HepG2 (cell line): Measurements from ENCODE around the gene KRTAP10-2.

Experiments used
- CCDC6 ChIP-seq: sonication (generic); formaldehyde crosslinking; IDR thresholded peaks from 2 replicates; pipeline ENCODE4 v1.8.1; 2022; ENCODE audit warnings: mild to moderate bottlenecking, missing genetic modification reagents, moderate library complexity
- CREBL2 ChIP-seq: sonication (generic); formaldehyde crosslinking; IDR thresholded peaks from 2 replicates; pipeline ENCODE4 v1.8.1; 2023; ENCODE audit warnings: missing genetic modification reagents, mild to moderate bottlenecking, borderline replicate concordance
- EHMT2 ChIP-seq: fragments of 200-600 bp; sonication (generic); IDR thresholded peaks from 2 replicates; pipeline ENCODE4 v1.7.0; 2017; ENCODE audit warnings: antibody characterized with exemption, low read depth, low read length, borderline replicate concordance
- NONO ChIP-seq, 2 experiments: fragments of 450-650 bp in 1 of 2; sonication (generic) in 1 of 2; formaldehyde crosslinking in 1 of 2; IDR thresholded peaks in 1 of 2; conservative IDR thresholded peaks in 1 of 2; 2 replicates each; pipeline versions ENCODE4 v1.6.1 to v1.8.0; 2017 to 2022; ENCODE audit warnings: mild to moderate bottlenecking in 1 of 2, missing genetic modification reagents in 1 of 2, moderate library complexity in 1 of 2
- NR3C1 ChIP-seq: sonication (generic); formaldehyde crosslinking; IDR thresholded peaks from 2 replicates; pipeline ENCODE4 v1.4.0; 2020; ENCODE audit warnings: missing genetic modification reagents
- RAD21 ChIP-seq: fragments of 450-650 bp; formaldehyde crosslinking; IDR thresholded peaks from 2 replicates; pipeline ENCODE4 v1.5.0; 2020; ENCODE audit warnings: mild to moderate bottlenecking
- SIN3A ChIP-seq: IDR thresholded peaks from 2 replicates; pipeline ENCODE4 v1.6.1; 2011; ENCODE audit warnings: low read depth, mild to moderate bottlenecking, control low read depth, low read length, borderline replicate concordance
- SP1 ChIP-seq, 2 experiments: fragments of 450-650 bp in 1 of 2; sonication (generic) in 1 of 2; formaldehyde crosslinking in 1 of 2; IDR thresholded peaks; 2 replicates each; pipeline versions ENCODE4 v1.4.0 to v1.6.1; 2016 to 2020; ENCODE audit warnings: missing genetic modification reagents in 1 of 2
- TAF1 ChIP-seq: sonication (generic); formaldehyde crosslinking; IDR thresholded peaks from 2 replicates; pipeline ENCODE4 v1.4.0; 2020; ENCODE audit warnings: missing genetic modification reagents
- ZNF598 ChIP-seq: sonication (generic); formaldehyde crosslinking; IDR thresholded peaks from 2 replicates; pipeline ENCODE4 v1.5.1; 2020; ENCODE audit warnings: mild to moderate bottlenecking, missing genetic modification reagents, borderline replicate concordance
- ZNF629 ChIP-seq: sonication (generic); formaldehyde crosslinking; conservative IDR thresholded peaks from 2 replicates; pipeline ENCODE4 v1.5.0; 2020; ENCODE audit warnings: missing genetic modification reagents
- TF ChIP-seq, protein P1 (sequence below): sonication (generic); formaldehyde crosslinking; IDR thresholded peaks from 2 replicates; pipeline ENCODE4 v1.4.0; 2020; ENCODE audit warnings: mild to moderate bottlenecking, missing genetic modification reagents
- TF ChIP-seq, protein P2 (sequence below): sonication (generic); formaldehyde crosslinking; IDR thresholded peaks from 2 replicates; pipeline ENCODE4 v1.5.0; 2020; ENCODE audit warnings: mild to moderate bottlenecking, missing genetic modification reagents, moderate library complexity

DNA sequence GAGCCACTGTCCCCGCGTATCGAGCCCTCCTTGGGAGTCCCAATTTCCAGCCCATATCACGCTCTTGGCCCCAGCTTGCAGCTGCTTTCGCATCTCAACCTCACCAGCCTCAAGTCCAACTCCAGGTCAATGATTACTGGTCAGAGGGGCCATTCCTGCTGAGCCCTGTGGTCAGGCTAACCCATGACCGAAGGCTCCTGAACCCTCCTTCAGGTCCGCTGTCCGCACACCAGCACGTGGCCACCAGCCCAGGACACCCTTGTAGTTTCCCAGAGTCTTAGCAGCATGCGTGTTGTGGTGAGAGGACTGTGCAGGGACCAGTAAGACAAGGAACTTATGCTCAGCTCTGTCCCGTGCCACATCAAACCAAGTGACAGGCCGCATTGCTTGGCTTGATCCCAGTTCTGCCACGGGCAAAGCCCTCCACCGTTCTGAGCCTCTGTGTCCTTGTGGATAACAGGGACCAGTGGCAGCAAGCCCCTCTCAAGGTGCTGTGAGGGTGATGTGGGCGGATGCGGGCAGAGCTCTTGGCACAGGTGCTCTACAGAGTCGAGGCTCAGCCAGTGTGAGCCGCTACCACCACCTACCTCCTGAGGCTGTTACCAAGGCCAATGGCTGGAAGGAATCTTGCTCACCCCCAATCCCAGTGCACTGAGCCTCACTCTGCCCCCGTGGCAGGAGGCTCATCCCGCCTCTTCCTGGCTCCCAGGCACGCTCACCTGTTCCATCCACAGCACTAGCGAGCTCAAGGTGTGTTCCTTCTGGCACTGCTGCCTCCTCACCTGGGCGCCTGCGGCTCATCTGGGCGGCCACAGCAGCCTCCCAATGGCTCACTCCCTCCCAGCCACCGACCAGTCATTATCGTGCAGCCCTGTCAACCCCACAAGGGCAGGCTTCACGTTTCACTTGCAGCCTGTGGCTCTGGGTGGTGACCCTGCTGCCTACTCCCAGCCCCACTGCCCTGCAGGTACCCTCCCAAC lies 31.7 kb downstream of the KRTAP10-2 start:
- TF ChIP-seq EHMT2, result no peak
- TF ChIP-seq RAD21 (CRISPR knock-in tag), result no peak
- TF ChIP-seq NONO (IDR thresholded peaks at IDR 0.05), result no peak
- TF ChIP-seq NONO (CRISPR knock-in tag; conservative IDR thresholded peaks at IDR 0.05), result no peak
- TF ChIP-seq CREBL2 (CRISPR knock-in tag), result no peak
- TF ChIP-seq, protein P1, sequence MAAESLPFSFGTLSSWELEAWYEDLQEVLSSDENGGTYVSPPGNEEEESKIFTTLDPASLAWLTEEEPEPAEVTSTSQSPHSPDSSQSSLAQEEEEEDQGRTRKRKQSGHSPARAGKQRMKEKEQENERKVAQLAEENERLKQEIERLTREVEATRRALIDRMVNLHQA, result no peak
- no peak for TF ChIP-seq SP1 (IDR thresholded peaks at IDR 0.05)
- no peak for TF ChIP-seq SP1 (CRISPR knock-in tag; IDR thresholded peaks at IDR 0.05)
- TF ChIP-seq, protein P2, sequence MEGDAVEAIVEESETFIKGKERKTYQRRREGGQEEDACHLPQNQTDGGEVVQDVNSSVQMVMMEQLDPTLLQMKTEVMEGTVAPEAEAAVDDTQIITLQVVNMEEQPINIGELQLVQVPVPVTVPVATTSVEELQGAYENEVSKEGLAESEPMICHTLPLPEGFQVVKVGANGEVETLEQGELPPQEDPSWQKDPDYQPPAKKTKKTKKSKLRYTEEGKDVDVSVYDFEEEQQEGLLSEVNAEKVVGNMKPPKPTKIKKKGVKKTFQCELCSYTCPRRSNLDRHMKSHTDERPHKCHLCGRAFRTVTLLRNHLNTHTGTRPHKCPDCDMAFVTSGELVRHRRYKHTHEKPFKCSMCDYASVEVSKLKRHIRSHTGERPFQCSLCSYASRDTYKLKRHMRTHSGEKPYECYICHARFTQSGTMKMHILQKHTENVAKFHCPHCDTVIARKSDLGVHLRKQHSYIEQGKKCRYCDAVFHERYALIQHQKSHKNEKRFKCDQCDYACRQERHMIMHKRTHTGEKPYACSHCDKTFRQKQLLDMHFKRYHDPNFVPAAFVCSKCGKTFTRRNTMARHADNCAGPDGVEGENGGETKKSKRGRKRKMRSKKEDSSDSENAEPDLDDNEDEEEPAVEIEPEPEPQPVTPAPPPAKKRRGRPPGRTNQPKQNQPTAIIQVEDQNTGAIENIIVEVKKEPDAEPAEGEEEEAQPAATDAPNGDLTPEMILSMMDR (CRISPR knock-in tag), result no peak
- no peak for TF ChIP-seq NR3C1 (CRISPR knock-in tag)
- TF ChIP-seq ZNF598, result no peak
- TF ChIP-seq CCDC6 (CRISPR knock-in tag), result no peak
- no peak for TF ChIP-seq ZNF629 (CRISPR knock-in tag)
- TF ChIP-seq TAF1, result no peak
- no peak for TF ChIP-seq SIN3A
